HepG2 (cell line): ENCODE data around the gene C18orf63. TPM values are rescaled to one million over a fixed set of nuclear protein-coding genes. Genes with fewer than 3 reads are reported as not detected.

Source experiments
- ARNT ChIP-seq: fragments of 450-650 bp; IDR thresholded peaks from 2 replicates; pipeline ENCODE4 v1.6.1; 2017
- ATAD3A ChIP-seq: sonication (generic); formaldehyde crosslinking; IDR thresholded peaks from 2 replicates; pipeline ENCODE4 v1.4.0; 2020; ENCODE audit warnings: missing genetic modification reagents
- BCL6 ChIP-seq: IDR thresholded peaks from 2 replicates; pipeline ENCODE4 v1.6.1; 2016; ENCODE audit warnings: missing genetic modification reagents, missing compliant biosample characterization
- FLYWCH1 ChIP-seq: sonication (generic); formaldehyde crosslinking; IDR thresholded peaks from 2 replicates; pipeline ENCODE4 v1.8.1; 2023; ENCODE audit warnings: mild to moderate bottlenecking, missing genetic modification reagents
- JUN ChIP-seq: sonication (generic); formaldehyde crosslinking; IDR thresholded peaks from 2 replicates; pipeline ENCODE4 v1.4.0; 2020; ENCODE audit warnings: mild to moderate bottlenecking, missing genetic modification reagents
- KLF16 ChIP-seq, 2 experiments: sonication (generic) in 1 of 2; formaldehyde crosslinking in 1 of 2; IDR thresholded peaks; 2 replicates each; pipeline versions ENCODE4 v1.6.1 to v1.8.0; 2016 to 2023; ENCODE audit warnings: missing genetic modification reagents in 2 of 2, missing compliant biosample characterization in 1 of 2
- PLRG1 ChIP-seq: fragments of 450-650 bp; conservative IDR thresholded peaks from 2 replicates; pipeline ENCODE4 v1.6.1; 2016
- RARA ChIP-seq: IDR thresholded peaks from 2 replicates; pipeline ENCODE4 v1.6.1; 2016; ENCODE audit warnings: missing genetic modification reagents, missing compliant biosample characterization
- TAF1 ChIP-seq: sonication (generic); formaldehyde crosslinking; IDR thresholded peaks from 2 replicates; pipeline ENCODE4 v1.4.0; 2020; ENCODE audit warnings: missing genetic modification reagents
- TCF7 ChIP-seq: sonication (generic); IDR thresholded peaks from 2 replicates; pipeline ENCODE4 v1.6.1; 2016; ENCODE audit warnings: antibody characterized with exemption, low read depth
- TOPORS ChIP-seq: sonication (generic); formaldehyde crosslinking; IDR thresholded peaks from 2 replicates; pipeline ENCODE4 v1.8.0; 2023; ENCODE audit warnings: mild to moderate bottlenecking, missing genetic modification reagents
- YEATS2 ChIP-seq: sonication (generic); formaldehyde crosslinking; IDR thresholded peaks from 2 replicates; pipeline ENCODE4 v1.4.0; 2020; ENCODE audit warnings: missing genetic modification reagents, borderline replicate concordance
- ZNF350 ChIP-seq: sonication (generic); formaldehyde crosslinking; IDR thresholded peaks from 2 replicates; pipeline ENCODE4 v1.4.0; 2020; ENCODE audit warnings: mild to moderate bottlenecking, low read depth, missing genetic modification reagents, borderline replicate concordance
- ZNF501 ChIP-seq: sonication (generic); formaldehyde crosslinking; IDR thresholded peaks from 2 replicates; pipeline ENCODE4 v1.5.1; 2020; ENCODE audit warnings: mild to moderate bottlenecking, moderate library complexity, missing genetic modification reagents
- ZNF577 ChIP-seq: sonication (generic); formaldehyde crosslinking; IDR thresholded peaks from 2 replicates; pipeline ENCODE4 v1.4.0; 2020; ENCODE audit warnings: mild to moderate bottlenecking, low read depth, missing genetic modification reagents, borderline replicate concordance
- ZNF720 ChIP-seq: sonication (generic); formaldehyde crosslinking; IDR thresholded peaks from 2 replicates; pipeline ENCODE4 v1.4.0; 2020; ENCODE audit warnings: missing genetic modification reagents
- ZNF776 ChIP-seq: sonication (generic); formaldehyde crosslinking; IDR thresholded peaks from 2 replicates; pipeline ENCODE4 v1.4.0; 2020; ENCODE audit warnings: mild to moderate bottlenecking, missing genetic modification reagents
- ZNF878 ChIP-seq: sonication (generic); formaldehyde crosslinking; IDR thresholded peaks from 2 replicates; pipeline ENCODE4 v1.8.1; 2023; ENCODE audit warnings: mild to moderate bottlenecking, missing genetic modification reagents, moderate library complexity
- ZSCAN21 ChIP-seq: sonication (generic); formaldehyde crosslinking; IDR thresholded peaks from 2 replicates; pipeline ENCODE4 v1.8.0; 2022; ENCODE audit warnings: mild to moderate bottlenecking, missing genetic modification reagents, moderate library complexity, borderline replicate concordance
- polyA plus RNA-seq, 8 experiments: library from polyadenylated mRNA; depleted of rRNA in 3 of 8; stranded (reverse) in 7 of 8; unstranded in 1 of 8; fragments of >200 nt; fragmentation: Illumina TruSeq in 4 of 8; extraction: Trizol in 4 of 8; gene quantifications; 2 replicates each; pipeline versions ENCODE4 v1.2.1 to v1.2.3, GENCODE V29; 2011 to 2016; ENCODE audit warnings: low read depth in 4 of 8, missing spikeins in 1 of 8, mixed read lengths in 1 of 8; ENCODE audit not compliant: insufficient read depth in 1 of 8
- total RNA-seq, 5 experiments: library from RNA; depleted of rRNA; stranded (reverse); fragments of >200 nt; fragmentation: Illumina TruSeq; extraction: Trizol; gene quantifications; 2 replicates each; pipeline ENCODE4 v1.2.3, GENCODE V29; 2016; ENCODE audit warnings: low read depth in 1 of 5
- TF ChIP-seq, protein P1 (sequence below): IDR thresholded peaks from 2 replicates; pipeline ENCODE4 v1.6.1; 2012; ENCODE audit warnings: low read depth, low read length, improper control_type of control experiment
- TF ChIP-seq, protein P2 (sequence below): fragments of 450-650 bp; IDR thresholded peaks from 2 replicates; pipeline ENCODE4 v1.6.1; 2017; ENCODE audit warnings: mild to moderate bottlenecking
- TF ChIP-seq, protein P3 (sequence below): sonication (generic); formaldehyde crosslinking; IDR thresholded peaks from 2 replicates; pipeline ENCODE4 v1.5.1; 2020; ENCODE audit warnings: mild to moderate bottlenecking, missing genetic modification reagents, moderate library complexity
- TF ChIP-seq, protein P4 (sequence below): sonication (generic); formaldehyde crosslinking; IDR thresholded peaks from 2 replicates; pipeline ENCODE4 v1.8.0; 2022; ENCODE audit warnings: mild to moderate bottlenecking, missing genetic modification reagents, moderate library complexity

Gene C18orf63
- total and polyA plus RNA-seq, 2 of the 13 experiments (the other 11 are each of a cell fraction or from before 2014, with no cell fraction given), result 0.01 TPM; not detected in 1

DNA sequence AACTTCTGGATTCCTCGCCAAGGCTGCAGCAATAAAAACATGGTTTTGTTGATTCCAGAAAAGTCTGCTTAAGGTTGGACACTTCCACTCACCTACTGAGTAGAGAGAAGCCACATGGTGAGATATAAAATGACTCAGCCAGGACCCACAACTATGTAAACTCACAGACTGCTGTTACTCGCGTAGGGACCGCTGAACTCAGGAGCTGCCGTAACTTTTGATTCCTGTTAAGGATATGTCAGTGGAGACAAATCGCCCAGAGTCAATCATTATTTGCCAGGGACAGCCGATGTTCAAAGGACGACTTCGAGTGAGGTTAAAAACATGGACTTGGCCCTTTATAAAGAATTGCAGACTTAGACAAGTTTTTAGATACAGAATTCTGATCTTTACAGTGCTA, 49.5 kb upstream of the C18orf63 start (continued):
- TF ChIP-seq, protein P1, sequence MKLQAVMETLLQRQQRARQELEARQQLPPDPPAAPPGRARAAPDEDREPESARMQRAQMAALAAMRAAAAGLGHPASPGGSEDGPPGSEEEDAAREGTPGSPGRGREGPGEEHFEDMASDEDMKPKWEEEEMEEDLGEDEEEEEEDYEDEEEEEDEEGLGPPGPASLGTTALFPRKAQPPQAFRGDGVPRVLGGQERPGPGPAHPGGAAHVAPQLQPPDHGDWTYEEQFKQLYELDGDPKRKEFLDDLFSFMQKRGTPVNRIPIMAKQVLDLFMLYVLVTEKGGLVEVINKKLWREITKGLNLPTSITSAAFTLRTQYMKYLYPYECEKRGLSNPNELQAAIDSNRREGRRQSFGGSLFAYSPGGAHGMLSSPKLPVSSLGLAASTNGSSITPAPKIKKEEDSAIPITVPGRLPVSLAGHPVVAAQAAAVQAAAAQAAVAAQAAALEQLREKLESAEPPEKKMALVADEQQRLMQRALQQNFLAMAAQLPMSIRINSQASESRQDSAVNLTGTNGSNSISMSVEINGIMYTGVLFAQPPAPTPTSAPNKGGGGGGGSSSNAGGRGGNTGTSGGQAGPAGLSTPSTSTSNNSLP, result peak; percentile 89
- TF ChIP-seq TOPORS (no peak), RARA (peak; percentile 35; the same call in 1 of the 2 replicates), ZSCAN21 (CRISPR knock-in tag) (no peak), ZNF776 (CRISPR knock-in tag) (no peak), TCF7 (no peak), ZNF501 (CRISPR knock-in tag) (no peak; the same call in none of the 2 replicates), JUN (CRISPR knock-in tag) (0 out of 2 replicates have a peak, but pooled peaks have one; percentile 51), ARNT (no peak), ATAD3A (CRISPR knock-in tag) (no peak), ZNF350 (CRISPR knock-in tag) (no peak), YEATS2 (CRISPR knock-in tag) (no peak), TAF1 (CRISPR knock-in tag) (no peak), BCL6 (CRISPR knock-in tag) (no peak), ZNF878 (CRISPR knock-in tag) (no peak), KLF16 (CRISPR knock-in tag; IDR thresholded peaks at IDR 0.05) (no peak), PLRG1 (no peak), FLYWCH1 (CRISPR knock-in tag) (no peak), ZNF577 (CRISPR knock-in tag) (no peak), ZNF720 (no peak)
- TF ChIP-seq, protein P2, sequence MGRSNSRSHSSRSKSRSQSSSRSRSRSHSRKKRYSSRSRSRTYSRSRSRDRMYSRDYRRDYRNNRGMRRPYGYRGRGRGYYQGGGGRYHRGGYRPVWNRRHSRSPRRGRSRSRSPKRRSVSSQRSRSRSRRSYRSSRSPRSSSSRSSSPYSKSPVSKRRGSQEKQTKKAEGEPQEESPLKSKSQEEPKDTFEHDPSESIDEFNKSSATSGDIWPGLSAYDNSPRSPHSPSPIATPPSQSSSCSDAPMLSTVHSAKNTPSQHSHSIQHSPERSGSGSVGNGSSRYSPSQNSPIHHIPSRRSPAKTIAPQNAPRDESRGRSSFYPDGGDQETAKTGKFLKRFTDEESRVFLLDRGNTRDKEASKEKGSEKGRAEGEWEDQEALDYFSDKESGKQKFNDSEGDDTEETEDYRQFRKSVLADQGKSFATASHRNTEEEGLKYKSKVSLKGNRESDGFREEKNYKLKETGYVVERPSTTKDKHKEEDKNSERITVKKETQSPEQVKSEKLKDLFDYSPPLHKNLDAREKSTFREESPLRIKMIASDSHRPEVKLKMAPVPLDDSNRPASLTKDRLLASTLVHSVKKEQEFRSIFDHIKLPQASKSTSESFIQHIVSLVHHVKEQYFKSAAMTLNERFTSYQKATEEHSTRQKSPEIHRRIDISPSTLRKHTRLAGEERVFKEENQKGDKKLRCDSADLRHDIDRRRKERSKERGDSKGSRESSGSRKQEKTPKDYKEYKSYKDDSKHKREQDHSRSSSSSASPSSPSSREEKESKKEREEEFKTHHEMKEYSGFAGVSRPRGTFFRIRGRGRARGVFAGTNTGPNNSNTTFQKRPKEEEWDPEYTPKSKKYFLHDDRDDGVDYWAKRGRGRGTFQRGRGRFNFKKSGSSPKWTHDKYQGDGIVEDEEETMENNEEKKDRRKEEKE, result no peak
- TF ChIP-seq, protein P3, sequence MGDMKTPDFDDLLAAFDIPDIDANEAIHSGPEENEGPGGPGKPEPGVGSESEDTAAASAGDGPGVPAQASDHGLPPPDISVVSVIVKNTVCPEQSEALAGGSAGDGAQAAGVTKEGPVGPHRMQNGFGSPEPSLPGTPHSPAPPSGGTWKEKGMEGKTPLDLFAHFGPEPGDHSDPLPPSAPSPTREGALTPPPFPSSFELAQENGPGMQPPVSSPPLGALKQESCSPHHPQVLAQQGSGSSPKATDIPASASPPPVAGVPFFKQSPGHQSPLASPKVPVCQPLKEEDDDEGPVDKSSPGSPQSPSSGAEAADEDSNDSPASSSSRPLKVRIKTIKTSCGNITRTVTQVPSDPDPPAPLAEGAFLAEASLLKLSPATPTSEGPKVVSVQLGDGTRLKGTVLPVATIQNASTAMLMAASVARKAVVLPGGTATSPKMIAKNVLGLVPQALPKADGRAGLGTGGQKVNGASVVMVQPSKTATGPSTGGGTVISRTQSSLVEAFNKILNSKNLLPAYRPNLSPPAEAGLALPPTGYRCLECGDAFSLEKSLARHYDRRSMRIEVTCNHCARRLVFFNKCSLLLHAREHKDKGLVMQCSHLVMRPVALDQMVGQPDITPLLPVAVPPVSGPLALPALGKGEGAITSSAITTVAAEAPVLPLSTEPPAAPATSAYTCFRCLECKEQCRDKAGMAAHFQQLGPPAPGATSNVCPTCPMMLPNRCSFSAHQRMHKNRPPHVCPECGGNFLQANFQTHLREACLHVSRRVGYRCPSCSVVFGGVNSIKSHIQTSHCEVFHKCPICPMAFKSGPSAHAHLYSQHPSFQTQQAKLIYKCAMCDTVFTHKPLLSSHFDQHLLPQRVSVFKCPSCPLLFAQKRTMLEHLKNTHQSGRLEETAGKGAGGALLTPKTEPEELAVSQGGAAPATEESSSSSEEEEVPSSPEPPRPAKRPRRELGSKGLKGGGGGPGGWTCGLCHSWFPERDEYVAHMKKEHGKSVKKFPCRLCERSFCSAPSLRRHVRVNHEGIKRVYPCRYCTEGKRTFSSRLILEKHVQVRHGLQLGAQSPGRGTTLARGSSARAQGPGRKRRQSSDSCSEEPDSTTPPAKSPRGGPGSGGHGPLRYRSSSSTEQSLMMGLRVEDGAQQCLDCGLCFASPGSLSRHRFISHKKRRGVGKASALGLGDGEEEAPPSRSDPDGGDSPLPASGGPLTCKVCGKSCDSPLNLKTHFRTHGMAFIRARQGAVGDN, result no peak
- TF ChIP-seq, protein P4, sequence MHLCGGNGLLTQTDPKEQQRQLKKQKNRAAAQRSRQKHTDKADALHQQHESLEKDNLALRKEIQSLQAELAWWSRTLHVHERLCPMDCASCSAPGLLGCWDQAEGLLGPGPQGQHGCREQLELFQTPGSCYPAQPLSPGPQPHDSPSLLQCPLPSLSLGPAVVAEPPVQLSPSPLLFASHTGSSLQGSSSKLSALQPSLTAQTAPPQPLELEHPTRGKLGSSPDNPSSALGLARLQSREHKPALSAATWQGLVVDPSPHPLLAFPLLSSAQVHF (CRISPR knock-in tag), result no peak
